HG03108 (cell line): ENCODE data around the gene TFAP2D.

Experiments
- ATAC-seq: cut with Tn5 transposase; IDR thresholded peaks from one replicate; pipeline ENCODE4 v1.9.1; 2021; ENCODE audit warnings: moderate library complexity; ENCODE audit not compliant: unreplicated experiment

TFAP2D gene

GRCh38 chr6:50713226-50713625, at the start of gene TFAP2D:
TFAP2D (plus strand) TSS chr6:50713526; CDS start chr6:50714056, 530 bp downstream.
- ATAC-seq: no peak

DNA sequence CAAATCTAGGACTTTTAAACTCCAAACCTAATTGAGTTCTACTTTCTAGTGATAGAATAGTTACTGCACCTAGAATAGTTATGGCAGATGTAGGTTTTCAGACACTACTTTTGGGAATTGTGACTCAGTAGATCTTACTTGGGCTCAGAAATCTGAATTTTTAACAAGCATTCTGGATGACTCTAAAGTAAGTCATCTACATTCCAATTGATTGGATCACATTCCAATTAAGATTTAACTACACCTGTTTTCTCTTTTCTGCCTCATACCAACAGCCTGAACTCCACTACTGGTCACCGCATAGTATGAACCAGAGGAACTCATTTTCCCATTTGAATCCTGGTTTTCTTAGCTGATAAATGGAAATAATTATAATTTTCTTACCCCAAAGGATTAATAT, 49.5 kb upstream of the TFAP2D start:
- no peak for ATAC-seq

DNA sequence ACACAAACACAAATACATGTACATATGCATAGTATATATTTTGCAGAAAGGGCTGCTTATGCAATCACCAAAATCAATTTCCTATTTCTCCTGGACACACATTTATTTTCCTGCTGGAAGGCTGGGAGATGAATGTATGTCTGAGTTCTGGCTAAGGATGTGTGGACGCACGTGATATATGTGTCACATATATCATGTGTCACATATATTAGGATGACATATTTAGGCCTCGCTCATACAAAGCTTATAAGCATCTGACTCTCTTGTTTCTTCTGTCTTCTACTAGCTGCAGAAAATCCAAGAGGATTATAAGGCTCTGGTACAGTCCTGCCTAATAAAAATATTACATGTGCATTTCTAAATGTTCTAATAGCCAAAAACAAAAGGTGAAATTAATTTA, 47.2 kb upstream of the TFAP2D start:
- ATAC-seq: no peak

GRCh38 chr6:50681213-50681824, 32.0 kb upstream of the TFAP2D start:
- peak; percentile 93 for ATAC-seq

DNA sequence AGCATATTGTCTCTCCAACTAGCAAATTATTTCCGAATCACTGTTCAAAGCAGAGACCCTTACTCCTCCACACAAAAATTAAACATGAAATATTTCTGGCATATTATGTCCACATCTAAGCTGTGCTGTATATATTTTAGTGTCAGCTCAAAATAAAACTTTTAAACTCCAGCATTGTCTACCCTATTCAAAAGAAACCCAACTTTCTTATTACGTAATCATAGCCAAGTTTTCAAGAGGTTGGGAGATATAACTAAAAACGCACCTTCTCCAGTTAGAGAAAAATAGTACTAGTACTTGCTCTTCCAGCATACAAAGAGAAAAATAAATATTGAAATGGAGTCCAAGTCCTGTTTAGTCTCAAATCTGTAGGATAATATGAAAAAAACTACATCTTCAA, 24.1 kb upstream of the TFAP2D start:
- no peak for ATAC-seq

- no peak for ATAC-seq
These were observed 21.4 kb upstream of the TFAP2D start for GRCh38 chr6:50691814-50692495.

- no peak for ATAC-seq
These were observed 14.8 kb upstream of the TFAP2D start for GRCh38 chr6:50698546-50698945.

DNA sequence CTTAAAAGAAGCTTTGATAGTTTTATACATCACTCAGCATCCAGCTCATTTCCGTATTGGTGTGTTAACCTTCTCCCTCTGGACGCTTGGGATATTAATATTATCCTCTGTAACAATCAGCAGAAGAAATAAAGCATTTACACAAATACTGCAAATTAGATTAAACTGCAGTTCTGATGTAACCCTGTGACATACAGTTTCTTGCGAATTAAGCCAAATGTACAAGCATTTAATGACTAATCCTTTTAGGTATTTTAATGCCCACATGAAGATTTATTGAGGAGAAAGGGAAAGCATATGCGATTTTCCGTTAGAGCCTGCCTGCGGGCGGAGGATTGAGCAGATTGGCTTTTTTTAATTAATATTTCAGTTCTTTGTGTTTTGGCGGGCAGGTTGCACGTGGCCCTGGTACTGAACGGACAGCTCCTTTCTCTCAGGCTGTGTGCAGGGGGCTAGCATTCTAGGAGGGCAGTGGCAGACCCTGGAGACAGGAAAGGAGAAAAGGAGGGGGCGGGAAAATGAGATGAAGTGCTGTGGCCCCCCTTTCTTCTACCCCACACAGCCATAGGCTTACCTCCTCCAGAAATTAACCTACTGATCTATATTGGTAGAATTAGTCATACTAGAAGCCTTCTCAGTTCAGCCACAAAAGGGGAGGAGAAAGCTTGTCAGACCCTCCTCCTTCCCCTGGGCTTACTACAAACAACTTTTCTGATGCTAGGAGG, 14.1 kb upstream of the TFAP2D start:
- ATAC-seq: no peak

DNA sequence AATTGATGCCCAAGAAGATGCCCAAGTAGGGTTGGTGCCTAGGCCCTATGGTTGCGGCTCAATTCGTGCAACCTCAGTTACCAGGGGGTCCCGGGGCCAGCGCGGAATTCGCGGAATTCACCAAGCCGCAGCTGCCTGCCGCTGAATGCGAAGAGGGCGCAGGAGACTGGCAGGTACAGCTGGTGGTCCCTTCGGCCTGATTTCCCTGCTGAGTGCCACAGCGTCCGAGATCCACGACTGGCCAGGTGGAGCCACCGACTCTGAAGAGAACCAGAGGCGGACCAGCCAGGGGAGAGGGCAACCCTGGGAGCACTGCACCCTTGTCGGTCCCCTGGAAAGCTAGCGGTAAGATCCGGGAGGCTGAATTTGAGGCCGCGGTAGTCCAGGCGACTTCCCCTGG, 6.8 kb upstream of the TFAP2D start:
- no peak for ATAC-seq

- no peak for ATAC-seq
These were observed 6.1 kb upstream of the TFAP2D start for GRCh38 chr6:50707191-50707590.

- ATAC-seq: no peak
These were observed 5.5 kb upstream of the TFAP2D start for GRCh38 chr6:50707652-50708300.

GRCh38 chr6:50708664-50709365, 4.5 kb upstream of the TFAP2D start:
- no peak for ATAC-seq

DNA sequence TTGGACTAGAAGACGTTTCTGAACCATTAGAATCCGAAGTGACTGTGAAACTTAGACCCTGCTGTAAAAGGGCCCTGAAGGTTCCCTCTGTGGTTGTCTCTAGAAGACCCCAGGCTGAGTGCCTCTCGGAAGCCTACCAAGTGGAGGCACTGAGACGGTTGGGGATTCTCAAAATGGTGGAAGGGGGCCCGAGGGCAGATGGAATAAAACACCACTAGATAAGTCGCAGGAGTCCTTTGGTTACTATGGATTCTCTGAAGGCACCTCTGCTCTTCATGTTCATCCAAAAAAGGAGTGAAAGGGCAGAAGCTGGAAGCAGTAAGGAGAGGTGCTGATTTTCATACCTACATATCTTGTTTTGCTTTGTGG, 4.0 kb upstream of the TFAP2D start:
- no peak for ATAC-seq

GRCh38 chr6:50711686-50712085, 1.6 kb upstream of the TFAP2D start:
- ATAC-seq: no peak

DNA sequence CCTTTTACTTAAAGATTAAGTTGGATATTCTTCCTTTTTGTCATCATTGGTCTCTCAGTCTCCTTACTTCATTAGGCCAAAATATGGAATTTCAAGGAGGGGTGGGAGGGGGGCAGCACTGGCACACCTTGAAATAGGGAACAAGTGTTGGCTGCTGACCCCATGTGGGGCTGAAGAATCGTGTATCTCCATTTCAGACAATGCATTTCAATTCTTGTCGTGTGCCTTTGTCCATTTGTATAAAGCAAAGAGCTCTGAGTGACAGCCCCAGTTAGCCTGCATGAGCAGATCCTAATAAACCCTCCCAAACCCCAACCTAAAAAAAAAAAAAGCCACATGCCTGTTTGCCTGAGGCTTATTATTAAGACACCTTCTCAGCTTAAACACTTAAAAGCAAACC, 1.0 kb upstream of the TFAP2D start:
- ATAC-seq: no peak

DNA sequence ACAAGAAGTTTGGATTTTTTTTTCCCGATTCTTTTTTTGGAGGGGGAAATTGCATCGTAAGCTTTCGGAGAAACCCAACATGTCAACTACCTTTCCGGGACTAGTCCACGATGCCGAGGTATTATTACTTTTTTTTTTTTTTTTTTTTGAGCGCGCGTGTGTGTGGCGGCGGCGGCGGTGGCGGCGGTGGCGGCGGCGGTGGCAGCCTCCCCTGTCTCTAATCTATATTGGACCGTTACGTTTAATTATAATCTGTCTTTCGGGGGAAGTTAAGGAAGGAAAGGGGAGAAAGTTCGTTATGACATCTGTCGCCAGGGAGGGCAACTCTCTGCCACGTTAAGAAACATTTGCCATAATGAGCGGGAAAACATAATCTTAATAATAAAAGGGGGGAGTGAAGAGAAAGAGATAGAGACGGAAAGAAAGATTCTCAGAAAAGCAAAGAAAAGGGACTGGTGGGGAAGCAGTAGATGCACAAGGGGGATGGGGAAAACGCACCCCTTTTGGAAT, 706 bp downstream of the TFAP2D start:
- ATAC-seq: no peak

DNA sequence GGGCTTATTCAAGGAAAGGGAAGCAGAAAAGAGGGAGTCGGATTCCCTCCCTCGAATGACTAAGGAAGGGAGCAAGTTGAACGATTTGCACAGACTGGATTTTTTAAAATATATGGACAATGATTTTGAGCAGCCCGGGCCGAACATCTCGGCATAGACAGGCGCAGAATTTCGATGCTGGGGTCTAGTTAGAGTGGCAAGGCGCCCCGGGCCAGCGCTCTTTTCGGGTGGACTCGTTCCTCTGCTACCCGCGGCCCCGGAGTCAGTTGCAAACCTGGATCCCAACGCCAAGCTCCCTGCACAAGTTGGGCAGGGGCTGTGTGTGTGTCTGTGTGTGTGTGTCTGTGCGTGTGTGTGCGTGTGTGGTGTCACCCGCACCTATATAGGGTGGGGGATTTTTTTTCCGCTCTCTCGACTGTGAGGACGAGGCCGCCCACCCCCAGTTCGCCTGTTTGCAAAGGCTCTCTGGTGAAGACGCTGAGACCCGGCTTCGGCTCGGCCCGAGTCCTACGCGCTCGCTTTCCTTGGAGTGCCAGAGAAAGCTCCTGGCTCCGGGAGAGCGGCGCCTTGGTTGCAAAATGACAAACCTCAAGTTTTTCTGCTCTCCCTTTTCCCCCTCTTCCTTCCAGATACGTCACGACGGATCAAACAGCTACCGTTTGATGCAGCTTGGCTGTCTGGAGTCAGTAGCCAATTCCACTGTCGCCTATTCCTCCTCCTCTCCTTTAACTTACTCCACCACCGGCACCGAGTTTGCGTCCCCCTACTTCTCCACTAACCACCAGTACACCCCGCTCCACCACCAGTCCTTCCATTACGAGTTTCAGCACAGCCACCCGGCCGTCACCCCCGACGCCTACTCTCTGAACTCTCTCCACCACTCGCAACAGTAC, 1.4 kb downstream of the TFAP2D start:
- ATAC-seq: no peak

GRCh38 chr6:50716899-50717509, 3.7 kb downstream of the TFAP2D start:
- no peak for ATAC-seq

- no peak for ATAC-seq
These were observed 4.6 kb downstream of the TFAP2D start for GRCh38 chr6:50717734-50718457.
